T-helper 1 cell (primary cell): ENCODE data around the gene FAP.
A peak's percentile ranks its signal among the peaks of the same experiment; 100 is the strongest.

Source experiments
- DNase-seq, 5 donors: peaks; one replicate each; pipeline ENCODE4 v3.0.0-alpha.2; 2012 to 2020

FAP gene

DNA sequence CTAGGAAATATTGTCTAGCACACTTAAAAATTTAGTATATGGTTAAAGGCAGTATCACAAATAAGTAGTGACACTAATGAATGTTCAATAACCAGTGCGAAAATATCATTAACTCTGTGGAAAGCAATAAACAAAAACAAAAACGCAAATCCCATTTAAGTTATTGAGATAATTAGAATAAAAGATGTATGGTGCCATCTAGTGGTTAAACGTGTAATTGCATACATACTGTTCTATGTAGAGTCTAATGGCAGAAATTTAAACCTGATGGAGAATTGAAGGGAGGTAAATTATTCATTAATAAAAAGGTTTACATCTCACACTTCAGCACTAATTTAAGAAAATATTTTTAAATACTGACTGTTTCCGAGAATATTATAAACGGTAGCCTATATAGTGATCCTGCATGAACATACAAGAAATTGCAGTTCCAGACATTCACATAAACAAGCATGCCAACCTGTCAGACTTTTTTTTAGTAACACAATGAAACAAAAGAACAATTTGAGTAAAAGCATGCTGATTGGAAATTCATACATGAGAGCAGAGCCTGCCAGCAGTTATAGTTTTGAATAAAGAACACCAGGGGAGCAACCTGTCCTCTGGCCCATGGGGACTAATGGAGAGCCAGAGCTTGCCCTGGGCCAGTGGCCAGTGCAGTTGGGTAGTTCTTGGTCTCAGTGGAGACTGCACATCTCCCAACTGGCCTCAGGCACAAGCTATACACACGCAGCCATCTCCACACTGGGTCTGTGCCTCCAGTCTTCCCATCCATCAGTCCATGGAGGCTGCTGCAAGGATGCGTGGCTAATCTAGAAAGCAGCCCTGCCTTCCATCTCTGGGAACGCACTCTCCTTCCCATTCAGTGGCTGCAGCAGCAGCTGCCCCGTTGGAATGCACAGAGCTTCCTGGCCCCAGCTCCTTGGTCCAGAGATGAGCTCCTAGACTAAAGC lies 119.2 kb downstream of the FAP start:
- DNase-seq, result peak in 1 of 5 donors; percentile 78
